Measurements from ENCODE around the gene RBBP8NL.

RBBP8NL gene

DNA sequence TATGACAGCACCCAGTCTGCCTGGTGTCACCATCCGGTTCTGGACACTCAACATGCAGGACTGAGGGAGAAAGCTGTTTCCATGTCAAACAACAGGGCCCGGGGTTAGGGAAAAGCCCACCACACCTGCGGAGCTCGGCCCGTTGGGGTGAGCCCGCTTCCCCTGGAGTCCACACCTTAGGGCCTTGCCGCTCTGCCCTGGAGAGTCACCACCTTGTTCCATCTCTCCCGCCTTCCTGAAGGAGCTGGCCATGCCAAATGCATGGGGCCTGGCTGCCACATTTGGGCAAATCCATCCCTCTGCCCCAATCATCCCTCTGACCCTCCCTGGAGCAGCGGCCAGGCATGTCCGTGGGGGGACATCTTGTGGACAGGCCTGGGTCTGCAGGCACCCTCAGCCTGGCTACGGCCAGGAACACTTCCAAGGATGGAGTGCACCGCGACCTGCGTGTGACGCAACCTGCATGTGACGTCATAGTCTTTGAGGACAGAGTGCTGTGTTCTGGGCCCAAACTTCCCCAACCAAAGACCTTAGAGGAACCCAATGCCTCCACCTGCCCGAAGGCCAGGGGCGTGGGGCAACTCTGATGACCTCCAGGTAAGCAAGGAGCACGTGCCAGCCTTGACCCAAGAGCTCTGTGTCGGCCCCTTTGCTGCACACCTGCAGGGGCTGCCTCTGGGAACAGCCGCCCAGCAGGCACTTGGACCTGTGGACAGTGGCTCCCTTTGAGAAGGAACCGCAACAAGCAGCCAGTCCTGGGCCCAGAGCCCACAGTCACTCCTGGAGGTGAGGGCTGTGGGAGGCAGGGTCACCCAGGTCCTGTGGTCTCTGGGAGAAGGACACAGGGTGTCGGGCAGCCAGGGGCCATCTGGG, 22.0 kb downstream of the RBBP8NL start:
- no peak for DNase-seq

DNA sequence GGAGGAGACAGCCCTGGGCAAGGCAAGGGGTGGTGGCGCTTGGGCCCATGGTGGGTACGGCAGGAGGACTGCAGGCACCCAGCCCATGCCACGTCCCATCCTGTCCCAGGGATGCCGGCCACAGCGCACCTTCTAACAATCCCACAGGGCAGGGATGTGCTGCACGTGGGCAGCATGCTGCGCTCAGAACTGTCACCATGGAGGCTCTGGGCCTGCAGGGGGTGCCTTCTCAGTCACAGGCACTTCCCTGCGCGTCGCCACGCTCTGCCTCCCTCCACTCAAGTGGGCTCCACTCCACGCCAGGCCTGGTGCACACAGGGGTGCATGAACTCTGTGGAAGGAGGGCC, 22.6 kb downstream of the RBBP8NL start:
- DNase-seq: no peak

DNA sequence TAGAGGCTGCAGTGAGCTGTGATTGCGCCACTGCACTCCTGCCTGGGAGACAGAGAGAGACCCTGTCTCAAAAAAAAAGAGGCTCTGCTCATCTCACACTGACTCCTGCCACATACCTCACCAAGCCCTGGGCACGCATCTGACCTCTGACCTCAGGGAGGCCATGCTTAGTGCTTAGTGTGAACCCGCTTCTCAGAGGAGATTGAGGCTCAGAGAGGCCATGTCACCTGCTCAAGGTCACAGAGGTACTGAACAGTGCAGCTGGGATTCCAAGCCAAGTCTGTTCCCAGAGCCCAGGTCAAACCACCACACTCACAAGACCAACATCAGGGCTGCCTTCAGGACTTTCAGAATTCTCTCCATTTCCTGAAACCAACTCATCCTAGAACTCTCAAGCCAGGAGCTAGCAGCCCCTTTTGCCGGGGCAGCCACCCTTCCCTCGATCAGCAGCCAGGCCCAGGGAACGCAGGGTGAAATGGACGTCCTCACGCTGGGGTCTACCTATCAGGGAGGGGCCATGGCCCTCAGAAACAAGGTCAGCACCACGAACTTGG, 23.1 kb downstream of the RBBP8NL start:
- DNase-seq: no peak

DNA sequence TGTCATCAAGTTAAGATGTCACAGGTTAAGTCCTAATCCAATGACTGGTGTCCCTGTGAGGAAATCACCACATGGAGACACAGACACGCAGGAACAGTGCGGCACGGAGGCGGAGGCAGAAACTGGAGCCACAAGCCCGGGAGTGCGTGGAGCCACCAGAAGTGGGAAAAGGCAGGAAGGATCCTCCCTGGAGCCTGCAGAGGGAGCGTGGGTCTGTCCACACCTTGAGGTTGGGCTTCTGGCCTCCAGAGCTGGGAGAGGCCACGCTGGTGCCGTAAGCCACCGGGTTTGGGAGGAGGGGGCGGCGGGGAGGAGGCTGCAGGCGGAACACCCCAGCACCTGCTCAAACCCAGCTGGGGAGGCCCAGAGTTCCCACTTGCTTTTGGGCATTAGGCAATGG, 24.0 kb downstream of the RBBP8NL start:
- DNase-seq: no peak

DNA sequence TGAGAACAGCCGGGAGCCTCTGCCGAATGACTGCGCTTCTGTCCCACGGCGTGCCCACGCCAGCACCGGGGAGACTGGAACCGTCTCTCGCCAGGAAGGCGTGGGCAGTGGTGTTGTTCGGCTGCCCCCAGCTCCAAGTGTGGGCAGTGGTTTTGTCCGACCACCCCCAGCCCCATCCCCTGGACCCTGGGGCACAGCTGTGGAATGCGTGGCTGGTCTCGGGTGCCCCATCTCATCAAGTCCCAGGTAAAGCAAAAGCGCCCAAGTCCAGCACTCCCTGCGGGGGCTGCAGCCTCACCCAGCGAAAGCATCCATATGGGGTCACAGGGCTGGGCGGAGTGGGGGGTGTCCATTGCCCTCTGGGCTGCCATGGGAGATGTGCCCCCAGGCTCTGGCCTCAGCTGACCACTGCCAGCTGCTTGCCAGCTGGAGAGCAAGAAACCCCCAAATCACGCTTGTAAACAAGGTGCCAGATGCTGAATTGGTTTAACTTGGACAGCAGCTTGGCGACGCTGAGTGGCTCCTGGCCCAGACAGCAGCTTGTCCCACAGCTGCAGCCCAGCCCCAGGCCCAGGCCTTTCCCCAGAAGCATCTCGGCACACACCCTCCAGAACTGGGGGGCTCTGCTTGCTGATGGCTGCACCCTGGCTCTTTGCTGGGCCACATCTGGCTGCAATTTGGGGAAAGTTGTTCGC, 24.7 kb downstream of the RBBP8NL start:
- no peak for DNase-seq

DNA sequence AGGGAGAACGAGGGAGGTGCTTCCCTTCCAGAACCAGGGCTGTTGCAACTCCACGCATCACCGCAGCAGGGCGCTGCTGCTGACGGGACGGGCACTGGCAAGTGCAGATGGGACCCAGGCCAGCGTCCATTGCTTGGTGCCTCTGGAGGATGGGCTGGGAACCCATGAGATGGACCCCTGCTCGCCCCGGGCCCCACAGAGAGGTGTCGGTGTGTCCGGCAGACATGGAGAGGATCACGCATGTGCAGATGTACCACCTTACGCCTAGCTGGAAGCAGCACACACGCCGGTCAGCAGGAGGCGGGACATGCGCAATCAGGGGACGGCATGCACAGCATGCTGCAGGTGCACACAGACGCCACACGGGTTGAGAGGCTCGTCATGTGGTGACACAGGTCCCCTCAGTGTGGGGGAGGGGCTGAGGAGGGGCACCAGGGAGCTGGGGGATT, 26.0 kb downstream of the RBBP8NL start:
- DNase-seq: no peak

DNA sequence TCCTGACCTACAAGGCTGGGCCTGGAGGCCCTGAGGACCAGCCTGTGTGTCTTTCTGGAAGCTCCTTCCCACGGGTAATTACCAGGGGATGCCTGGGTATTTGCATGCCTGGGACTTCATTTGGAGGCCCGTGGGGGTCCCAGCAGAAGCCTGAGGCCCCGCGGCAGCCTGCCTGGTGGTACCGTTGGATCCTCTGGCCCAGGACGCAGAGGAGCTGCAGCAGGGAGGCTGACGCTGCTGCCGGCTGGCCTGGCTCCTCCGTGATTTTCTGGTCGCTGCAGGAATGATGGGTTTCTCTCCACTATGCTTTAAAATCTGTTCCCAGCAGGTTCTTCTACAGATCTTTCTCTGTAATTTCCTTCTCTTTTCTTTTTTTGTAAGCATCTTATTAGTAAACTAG, 26.8 kb downstream of the RBBP8NL start:
- DNase-seq: no peak

DNA sequence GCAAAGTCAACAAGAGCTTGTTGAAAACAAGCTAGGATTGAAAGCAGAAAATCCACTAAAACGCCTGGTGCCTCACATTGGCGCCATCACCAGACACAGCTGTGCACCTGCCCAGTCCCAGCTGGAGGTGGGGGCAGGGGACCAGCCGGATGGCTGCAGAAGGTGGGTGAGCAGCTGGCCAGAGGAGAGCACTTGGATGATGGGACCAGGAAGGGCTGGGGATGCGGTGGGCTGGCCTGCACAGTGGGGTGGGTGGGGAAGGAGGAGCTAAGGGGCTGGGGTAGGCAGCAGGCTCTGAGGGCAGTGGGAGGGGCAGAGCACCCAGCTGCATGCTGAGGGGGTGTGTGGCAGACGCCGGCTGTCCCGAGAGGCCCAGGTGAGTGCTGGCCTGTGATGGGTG, 27.3 kb downstream of the RBBP8NL start:
- no peak for DNase-seq

DNA sequence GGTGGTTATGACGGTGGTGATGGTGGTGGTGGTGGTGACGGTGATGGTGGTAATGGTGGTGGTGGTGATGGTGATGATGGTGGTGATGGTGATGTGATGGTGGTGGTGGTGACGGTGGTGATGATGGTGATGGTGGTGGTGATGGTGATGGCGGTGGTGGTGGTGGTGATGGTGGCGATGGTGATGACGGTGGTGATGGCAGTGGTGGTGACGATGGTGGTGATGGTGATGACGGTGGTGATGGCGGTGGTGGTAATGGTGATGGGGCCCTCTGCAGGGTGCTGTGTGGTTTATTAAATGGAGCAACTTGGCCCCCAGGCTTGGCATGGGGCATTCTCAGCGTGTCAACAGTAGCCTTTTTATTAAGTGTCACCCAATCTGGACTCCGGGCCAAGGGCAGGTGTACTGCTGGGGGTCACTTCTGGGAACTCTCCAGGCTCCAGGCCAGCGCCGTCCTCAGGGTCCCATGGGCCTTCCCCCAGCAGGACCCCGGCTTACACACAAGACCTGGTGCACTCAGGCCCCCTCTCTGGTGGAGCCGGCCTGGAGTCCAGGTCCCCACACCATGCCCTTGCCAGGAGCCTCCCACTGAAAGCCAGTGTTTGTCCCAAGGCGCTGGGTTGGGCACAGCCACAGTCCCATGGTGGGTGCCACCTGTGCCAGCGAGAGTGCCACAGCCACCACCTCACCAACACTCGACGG, 29.1 kb downstream of the RBBP8NL start:
- DNase-seq: no peak

DNA sequence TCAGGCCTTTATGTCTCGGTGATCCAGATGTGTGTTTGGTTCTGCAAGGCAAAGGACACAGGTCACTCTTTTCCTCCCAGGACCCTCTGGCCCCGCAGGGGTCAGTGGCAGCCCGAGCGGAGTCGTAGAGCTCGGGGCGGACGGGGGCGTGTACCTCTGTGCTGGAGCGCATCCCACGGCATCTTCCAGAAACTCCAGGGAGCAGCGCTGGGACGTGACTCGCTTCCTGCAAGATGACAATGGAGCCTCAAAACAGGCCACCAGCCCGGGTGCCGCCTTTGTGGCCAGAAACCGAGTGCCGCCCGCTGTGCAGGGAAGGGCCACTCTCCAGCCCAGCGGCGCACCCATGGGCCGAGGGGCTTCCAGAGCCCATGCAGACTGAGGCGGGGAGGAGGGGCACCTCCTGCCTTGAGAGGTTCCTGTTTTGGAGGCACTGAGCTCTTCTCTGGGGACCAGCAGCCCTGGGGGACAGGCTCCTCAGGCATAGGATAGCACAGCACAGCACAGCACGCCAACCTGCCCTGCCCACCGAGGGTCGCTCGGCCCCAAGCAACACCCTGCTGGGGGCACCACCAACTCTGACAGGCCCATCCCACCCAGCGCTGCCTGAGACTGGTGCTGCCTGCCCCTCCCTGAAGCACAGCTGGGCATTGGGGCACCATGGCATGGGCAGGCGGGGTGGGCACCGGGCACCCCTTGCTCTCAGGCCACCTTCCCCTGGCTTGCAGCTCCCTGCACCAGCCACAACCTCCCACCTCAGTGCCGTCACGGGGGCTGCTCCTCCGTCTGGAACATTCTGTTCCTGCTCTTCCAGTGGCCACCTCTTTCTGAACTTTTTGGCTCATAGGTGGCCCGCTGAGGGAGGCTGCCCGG, 30.7 kb downstream of the RBBP8NL start:
- no peak for DNase-seq

DNA sequence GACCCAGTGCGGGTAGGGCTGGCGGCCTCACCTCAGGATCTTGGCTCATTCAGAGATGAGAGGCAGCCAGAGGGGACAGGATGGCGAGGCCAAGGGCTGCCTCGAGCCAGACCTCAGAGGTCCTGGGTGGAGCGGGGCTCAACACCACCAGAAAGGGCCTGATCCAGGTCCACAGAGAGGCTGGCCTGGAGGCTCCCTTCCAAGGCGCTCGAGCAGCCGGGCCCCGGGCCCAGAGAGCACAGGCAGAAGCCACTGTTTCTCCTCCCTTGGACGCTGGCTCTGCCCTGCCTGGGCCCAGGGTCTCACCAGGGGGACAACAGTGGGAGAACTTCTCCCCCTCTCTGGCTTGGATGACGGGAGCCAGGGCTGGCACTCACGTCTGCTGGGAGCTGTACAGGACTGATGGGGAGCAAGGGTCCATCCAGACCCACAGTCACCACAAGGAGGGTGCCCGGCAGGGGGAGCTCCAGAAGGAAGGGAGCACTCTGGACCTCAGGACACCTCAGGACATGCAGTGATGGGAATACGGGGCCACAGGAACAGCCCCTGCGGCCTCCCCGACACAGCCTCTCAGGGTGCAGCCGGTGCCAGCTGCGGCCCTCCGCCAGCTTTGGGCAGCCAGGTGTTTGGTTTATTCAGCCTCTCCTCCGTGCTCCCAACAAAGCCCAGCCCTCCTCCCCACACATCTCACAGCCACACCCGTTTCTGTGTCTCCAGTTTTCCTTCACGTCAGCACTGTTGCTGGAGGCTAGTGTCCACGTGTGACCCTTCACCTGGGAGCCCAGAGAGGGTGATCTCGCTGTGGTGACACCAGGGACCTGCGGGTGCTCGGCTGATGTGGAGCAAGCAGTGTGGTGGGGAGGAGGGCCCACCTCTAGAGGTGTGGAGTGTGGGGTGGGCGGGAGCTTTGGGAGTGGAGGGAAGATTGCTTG, 31.8 kb downstream of the RBBP8NL start:
- no peak for DNase-seq

DNA sequence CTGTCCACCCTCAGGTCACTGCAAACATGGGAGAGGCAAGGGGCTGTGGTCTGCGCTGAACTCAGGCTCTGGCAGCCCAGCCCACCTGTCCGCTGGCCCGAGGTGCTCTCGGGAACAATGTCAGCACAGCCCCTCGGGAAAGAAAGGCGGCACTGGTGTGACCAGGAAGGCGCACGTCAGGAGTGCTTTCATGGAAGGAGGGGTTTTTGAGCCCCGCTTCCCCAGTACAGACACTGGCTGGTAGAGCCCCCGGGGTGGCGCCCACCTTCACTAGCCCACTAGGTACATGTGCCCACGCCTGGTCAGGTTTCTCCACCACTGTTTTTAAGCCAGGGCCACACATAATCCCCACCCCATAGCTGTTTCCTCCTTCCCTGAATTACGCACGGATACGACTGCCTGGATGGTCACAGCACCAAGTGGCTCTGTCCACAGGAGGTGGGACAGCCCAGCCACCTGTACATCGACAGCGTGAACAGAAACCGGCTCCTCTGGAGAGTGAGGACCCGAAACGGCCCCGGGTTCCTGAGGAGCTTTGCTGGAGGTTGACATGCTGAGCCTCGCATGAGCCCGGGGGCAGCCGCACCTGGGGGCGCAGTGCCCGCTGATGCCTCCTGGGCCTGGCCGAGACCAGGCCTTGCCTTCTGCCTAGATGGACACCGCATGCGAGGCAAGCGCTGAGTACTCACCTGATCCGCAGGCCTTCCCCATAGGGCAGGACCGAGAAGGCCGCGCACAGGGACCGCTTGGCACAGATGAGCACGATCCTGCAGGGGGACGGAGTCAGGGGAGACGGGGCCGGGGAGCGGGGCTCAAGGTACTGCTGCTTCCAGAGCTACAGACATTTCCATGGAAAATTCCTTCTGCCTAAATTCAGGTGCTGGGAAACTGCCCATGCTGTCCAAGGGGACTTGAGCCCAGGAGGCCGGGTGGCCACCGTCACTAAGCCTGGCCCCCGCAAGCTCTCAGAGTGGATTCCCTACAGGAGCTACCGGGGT, 32.8 kb downstream of the RBBP8NL start:
- no peak for DNase-seq

DNA sequence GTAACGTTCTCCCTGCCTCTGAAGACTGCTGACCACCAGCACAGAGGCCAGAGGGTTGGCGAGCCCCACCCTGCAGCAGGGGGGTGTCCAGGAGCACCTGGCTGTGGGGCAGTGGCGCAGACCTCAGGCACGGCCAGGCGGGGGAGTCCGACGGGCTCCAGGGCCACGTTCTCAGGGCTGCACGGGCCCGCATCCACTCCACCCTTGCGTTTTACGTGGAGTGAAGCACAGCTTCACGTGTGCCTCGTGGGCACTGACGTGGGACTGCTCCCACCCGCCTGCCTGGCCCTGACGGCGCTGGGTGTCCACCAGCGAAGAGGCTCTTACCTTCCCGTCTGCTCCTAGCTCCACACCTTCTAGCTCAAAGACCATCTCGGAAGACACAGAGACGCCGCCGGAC, 33.5 kb downstream of the RBBP8NL start:
- no peak for DNase-seq

DNA sequence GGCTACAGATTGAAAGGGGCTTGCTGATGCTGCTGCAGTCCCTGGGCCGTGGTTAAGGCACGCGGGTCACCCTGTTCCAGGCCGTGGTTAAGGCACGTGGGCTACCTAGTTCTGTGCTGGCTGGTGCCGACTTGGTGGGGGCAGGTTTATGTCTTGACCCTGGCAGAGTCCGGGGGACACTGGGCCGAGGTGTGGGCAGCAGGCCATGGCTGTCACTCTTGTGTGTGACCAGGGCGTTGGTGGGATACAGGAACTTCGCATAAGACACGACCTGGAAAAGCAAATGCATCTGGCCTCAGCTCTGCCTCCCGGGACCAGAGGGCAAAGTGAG, 34.0 kb downstream of the RBBP8NL start:
- no peak for DNase-seq

DNA sequence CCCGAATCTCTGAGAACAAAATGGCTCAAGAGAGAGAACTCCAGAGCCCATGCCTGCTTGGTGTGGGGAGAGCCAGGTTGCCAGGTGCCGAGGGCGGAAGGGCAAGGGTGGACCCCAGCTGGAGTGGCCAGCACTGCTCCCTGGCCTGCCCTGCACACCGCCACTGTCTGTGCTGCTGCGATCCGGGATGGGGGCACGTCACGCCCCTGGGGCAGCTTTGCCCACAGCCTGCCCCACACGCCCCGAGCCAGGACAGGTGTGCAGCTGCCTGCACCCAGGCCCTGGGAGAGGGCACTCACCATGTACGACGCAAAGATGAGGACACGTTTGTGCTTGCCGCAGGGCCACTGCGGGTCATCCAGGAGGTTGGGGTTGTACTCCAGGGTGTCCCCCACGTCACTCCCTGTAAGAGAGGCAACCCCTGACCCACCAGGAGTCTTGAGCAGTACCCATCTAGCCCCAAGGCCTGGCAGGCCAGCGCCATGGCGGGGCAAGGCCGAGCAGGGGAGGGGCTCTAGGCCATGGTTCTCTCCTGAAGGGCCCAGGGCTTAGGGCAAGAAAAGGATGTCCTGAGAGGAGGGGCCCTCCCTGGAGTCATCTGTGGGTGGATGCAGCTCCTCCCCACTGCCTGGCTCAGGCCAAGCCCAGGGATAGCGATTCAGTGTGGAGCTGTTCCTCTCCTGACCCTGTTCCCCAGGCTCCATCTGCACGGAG, 34.6 kb downstream of the RBBP8NL start:
- no peak for DNase-seq

DNA sequence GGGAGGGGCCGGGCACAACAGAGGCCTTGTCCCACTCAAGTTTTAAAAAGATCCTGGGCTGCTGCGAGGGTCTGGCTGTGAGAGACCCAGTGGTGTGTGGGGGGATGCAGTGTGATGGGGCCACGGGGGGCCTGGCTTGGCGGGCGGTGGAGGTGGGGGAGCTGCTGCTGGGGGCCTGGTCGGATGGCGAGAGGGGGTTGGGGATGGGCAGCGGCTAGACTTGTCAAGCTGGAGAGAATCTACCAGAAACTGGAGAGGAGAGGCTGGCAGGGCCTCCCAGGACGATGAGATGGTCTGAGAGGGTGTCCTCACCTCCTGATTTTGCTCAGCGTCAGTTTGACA, 35.3 kb downstream of the RBBP8NL start:
- DNase-seq: no peak

DNA sequence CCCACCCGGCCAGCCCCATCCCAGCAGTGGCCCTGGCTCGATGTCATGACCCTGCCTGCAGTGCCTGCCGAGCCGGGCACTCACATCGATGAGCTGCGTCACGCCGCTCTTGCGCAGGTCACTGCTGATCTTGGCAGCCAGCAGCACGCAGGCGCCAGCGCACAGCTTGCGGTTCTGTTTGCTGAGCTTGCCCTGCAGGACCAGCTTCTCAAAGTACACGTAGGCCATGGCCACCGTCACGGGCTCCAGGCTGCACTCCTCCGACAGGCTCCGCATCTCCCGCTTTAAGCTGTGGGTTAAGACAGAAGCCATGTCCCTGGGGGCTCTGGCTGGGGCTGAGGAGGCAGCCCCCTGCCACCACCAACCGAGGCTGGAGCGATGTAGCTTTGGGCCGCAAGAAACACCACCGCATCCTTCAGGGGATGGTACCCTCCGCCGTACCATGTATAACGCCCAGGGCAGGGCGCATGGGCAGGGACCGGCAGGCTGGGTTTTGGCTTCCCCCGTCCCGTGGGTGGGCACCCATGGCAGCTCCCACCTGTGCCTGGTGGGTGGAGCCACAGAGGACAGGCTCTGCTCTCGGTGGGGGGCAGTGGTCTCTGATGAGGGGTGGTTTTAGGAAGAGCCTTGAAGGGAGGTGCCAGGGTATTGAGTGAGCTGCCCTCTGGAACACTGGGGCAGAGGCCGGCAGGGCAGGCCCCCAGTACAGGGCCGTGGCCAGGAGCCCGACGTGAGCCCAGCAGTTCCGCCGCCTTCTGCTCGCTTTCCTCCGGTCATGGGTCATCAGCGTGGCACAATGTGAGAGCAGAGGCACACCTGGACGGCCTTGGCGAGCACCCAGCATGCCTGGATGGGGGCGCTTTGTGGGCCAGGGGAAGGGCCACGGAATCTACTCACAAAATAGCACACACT, 35.9 kb downstream of the RBBP8NL start:
- no peak for DNase-seq

Data from CD4-positive, alpha-beta T cell treated with Interleukin-10 for 1 hour (primary cell).